H9 (cell line): ENCODE results near the gene ARID1B. TPM values are rescaled to one million over a fixed set of nuclear protein-coding genes. Genes with fewer than 3 reads are reported as not detected.

Experiments used
- DNase-seq: peaks from one replicate; pipeline ENCODE4 v3.0.0-alpha.2; 2017
- H2AFZ ChIP-seq: one replicate; pipeline ENCODE4 v1.6.1; 2013; ENCODE audit warnings: mild to moderate bottlenecking, low read length, control low read depth, moderate library complexity
- H2AK5ac ChIP-seq: 2 replicates; pipeline ENCODE4 v1.6.1; 2013; ENCODE audit warnings: low read length, control low read depth, mixed read lengths; ENCODE audit not compliant: insufficient read length
- H2BK120ac ChIP-seq: one replicate; pipeline ENCODE4 v1.6.1; 2013; ENCODE audit warnings: low read depth, mild to moderate bottlenecking, low read length, control low read depth, inconsistent platforms; ENCODE audit not compliant: poor library complexity, severe bottlenecking
- H2BK12ac ChIP-seq: 2 replicates; pipeline ENCODE4 v1.6.1; 2013; ENCODE audit warnings: low read length, control low read depth, mixed read lengths, low read depth; ENCODE audit not compliant: insufficient read length
- H2BK15ac ChIP-seq: 2 replicates; pipeline ENCODE4 v1.6.1; 2013; ENCODE audit warnings: low read depth, low read length, control low read depth
- H2BK20ac ChIP-seq: one replicate; pipeline ENCODE4 v1.6.1; 2013; ENCODE audit warnings: low read depth, mild to moderate bottlenecking, low read length, control low read depth, inconsistent platforms; ENCODE audit not compliant: poor library complexity, severe bottlenecking
- H2BK5ac ChIP-seq: 2 replicates; pipeline ENCODE4 v1.6.1; 2013; ENCODE audit warnings: low read length, control low read depth, mixed read lengths; ENCODE audit not compliant: insufficient read length
- H3K14ac ChIP-seq: 2 replicates; pipeline ENCODE4 v1.6.1; 2013; ENCODE audit warnings: low read length, control low read depth; ENCODE audit not compliant: insufficient read depth
- H3K18ac ChIP-seq: 2 replicates; pipeline ENCODE4 v1.6.1; 2013; ENCODE audit warnings: low read depth, mild to moderate bottlenecking, mixed read lengths, low read length, control low read depth; ENCODE audit not compliant: insufficient read length
- H3K23ac ChIP-seq: 2 replicates; pipeline ENCODE4 v1.6.1; 2013; ENCODE audit warnings: low read length, control low read depth, mixed read lengths, low read depth; ENCODE audit not compliant: insufficient read length
- H3K23me2 ChIP-seq: 2 replicates; pipeline ENCODE4 v1.6.1; 2013; ENCODE audit warnings: low read depth, mild to moderate bottlenecking, mixed read lengths, low read length, control low read depth; ENCODE audit not compliant: insufficient read length, poor library complexity, severe bottlenecking
- H3K27ac ChIP-seq: 2 replicates; pipeline ENCODE4 v1.5.1; 2013; ENCODE audit warnings: low read length, control low read depth, mixed read lengths, low read depth; ENCODE audit not compliant: insufficient read length
- H3K27me3 ChIP-seq: 2 replicates; pipeline ENCODE4 v1.6.1; 2013; ENCODE audit warnings: low read length, control low read depth, inconsistent platforms; ENCODE audit not compliant: insufficient read depth
- H3K4ac ChIP-seq: 2 replicates; pipeline ENCODE4 v1.6.1; 2013; ENCODE audit warnings: low read depth, mild to moderate bottlenecking, control low read depth, inconsistent platforms, low read length, moderate library complexity
- H3K4me1 ChIP-seq: 2 replicates; pipeline ENCODE4 v1.6.1; 2013; ENCODE audit warnings: low read length, control low read depth, inconsistent platforms; ENCODE audit not compliant: insufficient read depth
- H3K4me2 ChIP-seq: 2 replicates; pipeline ENCODE4 v1.6.1; 2013; ENCODE audit warnings: low read length, control low read depth, mixed read lengths; ENCODE audit not compliant: insufficient read length, insufficient read depth
- H3K56ac ChIP-seq: 2 replicates; pipeline ENCODE4 v1.6.1; 2013; ENCODE audit warnings: low read depth, mild to moderate bottlenecking, mixed read lengths, low read length, control low read depth; ENCODE audit not compliant: insufficient read length
- H3K79me1 ChIP-seq: 2 replicates; pipeline ENCODE4 v1.6.1; 2013; ENCODE audit warnings: low read depth, mild to moderate bottlenecking, moderate library complexity, low read length, control low read depth, inconsistent platforms; ENCODE audit not compliant: insufficient read depth, poor library complexity, severe bottlenecking
- H3K79me2 ChIP-seq: 2 replicates; pipeline ENCODE4 v1.6.1; 2013; ENCODE audit warnings: low read length, control low read depth, inconsistent platforms; ENCODE audit not compliant: insufficient read depth
- H3K9ac ChIP-seq: 2 replicates; pipeline ENCODE4 v1.6.1; 2013; ENCODE audit warnings: low read length, control low read depth, mixed read lengths; ENCODE audit not compliant: insufficient read length; ENCODE audit errors: extremely low read depth
- H3K9me3 ChIP-seq: one replicate; pipeline ENCODE4 v1.6.1; 2013; ENCODE audit warnings: low read depth, low read length, inconsistent platforms; ENCODE audit not compliant: control insufficient read depth
- H3T11ph ChIP-seq: one replicate; pipeline ENCODE4 v1.6.1; 2013; ENCODE audit warnings: mild to moderate bottlenecking, low read length, control low read depth, inconsistent platforms
- H4K20me1 ChIP-seq: one replicate; pipeline ENCODE4 v1.6.1; 2013; ENCODE audit not compliant: control insufficient read depth, insufficient read length, insufficient read depth
- H4K5ac ChIP-seq: 2 replicates; pipeline ENCODE4 v1.6.1; 2013; ENCODE audit warnings: low read depth, mild to moderate bottlenecking, mixed read lengths, low read length, control low read depth; ENCODE audit not compliant: insufficient read length
- H4K8ac ChIP-seq: replicated peaks from 2 replicates; pipeline ENCODE4 v1.6.1; 2013; ENCODE audit warnings: low read length, control low read depth, mixed read lengths, low read depth; ENCODE audit not compliant: insufficient read length
- H4K91ac ChIP-seq: 2 replicates; pipeline ENCODE4 v1.6.1; 2013; ENCODE audit warnings: low read depth, mild to moderate bottlenecking, moderate library complexity, mixed read lengths, low read length, control low read depth; ENCODE audit not compliant: insufficient read length
- H3K27ac Mint-ChIP-seq, 3 experiments: 2 replicates in 2 of 3; 3 replicates in 1 of 3; pipeline ENCODE4 v1.8.0; 2020 to 2021; ENCODE audit warnings: mixed read lengths in 3 of 3, mild to moderate bottlenecking in 1 of 3, moderate library complexity in 1 of 3
- H3K27me3 Mint-ChIP-seq: 2 replicates; pipeline ENCODE4 v1.8.0; 2021; ENCODE audit warnings: low read depth, mild to moderate bottlenecking, moderate library complexity, mixed read lengths
- H3K36me3 Mint-ChIP-seq, 3 experiments: 2 replicates in 2 of 3; 3 replicates in 1 of 3; pipeline ENCODE4 v1.8.0; 2020 to 2021; ENCODE audit warnings: low read depth in 3 of 3, mixed read lengths in 3 of 3; ENCODE audit not compliant: insufficient read depth in 1 of 3
- H3K4me1 Mint-ChIP-seq, 2 experiments: 2 replicates each; pipeline ENCODE4 v1.8.0; 2020; ENCODE audit warnings: mixed read lengths in 2 of 2
- H3K4me3 Mint-ChIP-seq, 2 experiments: 2 replicates in 1 of 2; 3 replicates in 1 of 2; pipeline ENCODE4 v1.8.0; 2020 to 2021; ENCODE audit warnings: mild to moderate bottlenecking in 2 of 2, mixed read lengths in 2 of 2, moderate library complexity in 1 of 2
- H3K9me3 Mint-ChIP-seq, 2 experiments: 2 replicates in 1 of 2; 3 replicates in 1 of 2; pipeline ENCODE4 v1.8.0; 2020; ENCODE audit warnings: mild to moderate bottlenecking in 2 of 2, mixed read lengths in 2 of 2, moderate library complexity in 1 of 2
- CTCF ChIP-seq: fragments of 200-600 bp; sonication (generic); conservative IDR thresholded peaks from 3 replicates; pipeline ENCODE4 v1.8.0; 2021; ENCODE audit warnings: antibody characterized with exemption, mild to moderate bottlenecking
- WGBS: extraction: QIAGEN DNeasy Blood & Tissue Kit; methylation state at CpG from one replicate; pipeline ENCODE4 v1.1.7; 2013; ENCODE audit warnings: missing lambda C conversion rate, low lambda C conversion rate, mixed read lengths; ENCODE audit not compliant: insufficient read length; ENCODE audit errors: extremely low coverage; 5-methylcytosine and 5-hydroxymethylcytosine counted together
- total RNA-seq: library from RNA; stranded (reverse); gene quantifications from 2 replicates; pipeline ENCODE4 v1.2.1, GENCODE V29; 2021

The ARID1B gene
- total RNA-seq, 1 experiment from 2014 or later, result 88.2 TPM

- Histone ChIP-seq H3K4ac (no peak overlapping the region), H3K79me1 (peaks cover 2% of the 10 kb centered on the region), H3K4me2 (no peak overlapping the region), H4K8ac (no peak overlapping the region), H2BK120ac (no peak overlapping the region), H3K27ac (no peak overlapping the region), H2BK12ac (no peak overlapping the region), H3K27me3 (no peaks in the 10 kb centered on the region), H3K14ac (no peak overlapping the region), H2BK20ac (no peak overlapping the region), H4K5ac (no peak overlapping the region), H4K20me1 (no peaks in the 10 kb centered on the region), H2BK5ac (no peak overlapping the region), H3K4me1 (no peaks in the 10 kb centered on the region), H3K56ac (no peak overlapping the region), H2BK15ac (no peak overlapping the region), H3K79me2 (no peaks in the 10 kb centered on the region), H3K9me3 (no peaks in the 10 kb centered on the region), H3K23me2 (no peaks in the 10 kb centered on the region), H2AK5ac (no peak overlapping the region), H4K91ac (no peak overlapping the region), H2AFZ (no peak overlapping the region), H3K9ac (no peak overlapping the region), H3K23ac (no peak overlapping the region), H3T11ph (no peak overlapping the region), H3K18ac (no peak overlapping the region)
- no peaks in the 10 kb centered on the region for H3K9me3 Mint-ChIP-seq
- H3K4me1 Mint-ChIP-seq, result peaks cover 0 to 5% of the 10 kb centered on the region in 2 experiments; a peak in 2 of 4 replicates
- no peaks in the 10 kb centered on the region; the same call in 1 of the 2 replicates for H3K27me3 Mint-ChIP-seq
- DNase-seq, result no peak
- peaks cover 1 to 35% (median 22%) of the 10 kb centered on the region in 3 experiments; a peak in 6 of 7 replicates for H3K36me3 Mint-ChIP-seq
- no peak overlapping the region for H3K27ac Mint-ChIP-seq
- WGBS, result no CpG with 5 or more reads among the region's 2 CpGs
- no peak overlapping the region for H3K4me3 Mint-ChIP-seq
- TF ChIP-seq CTCF, result no peak
Measured at GRCh38 chr6:157133856-157134255, 356.7 kb downstream of the ARID1B start.
